ENCODE data around the gene ANXA2. TPM values are rescaled to one million over a fixed set of nuclear protein-coding genes. Genes with fewer than 3 reads are reported as not detected.
"Not testable (repeated sequence)": the region's sequence is repeated elsewhere in the genome, so short reads cannot be mapped to it uniquely, and the experiment has no call there.

The ANXA2 gene
- total and polyA plus RNA-seq, 2 experiments from 2014 or later, result 202 to 225 TPM

DNA sequence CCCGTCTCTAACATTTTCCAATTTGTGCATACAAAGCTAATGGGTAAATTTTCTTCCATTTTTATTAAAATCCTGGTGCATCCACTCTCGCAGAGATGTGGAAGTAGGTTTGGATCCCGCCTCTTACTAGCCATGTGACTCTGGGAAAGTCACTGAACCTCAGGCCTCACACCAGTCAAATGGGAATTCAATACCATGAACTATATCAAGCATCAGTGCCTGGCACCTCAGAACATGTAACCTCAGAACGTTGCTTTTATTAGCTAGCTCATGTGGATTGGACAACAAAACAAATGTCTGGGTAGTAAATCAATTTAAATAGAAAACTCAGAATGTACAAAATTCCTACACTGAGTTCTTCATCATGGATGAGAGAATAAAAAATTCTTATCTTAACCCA, 60.7 kb downstream of the ANXA2 start (continued):
- TF ChIP-seq REST (IDR thresholded peaks at IDR 0.05; ENCODE audit: unreplicated experiment) (no peak), CREB1 (CRISPR knock-in tag; IDR thresholded peaks at IDR 0.05; ENCODE audit: low read depth) (no peak)

DNA sequence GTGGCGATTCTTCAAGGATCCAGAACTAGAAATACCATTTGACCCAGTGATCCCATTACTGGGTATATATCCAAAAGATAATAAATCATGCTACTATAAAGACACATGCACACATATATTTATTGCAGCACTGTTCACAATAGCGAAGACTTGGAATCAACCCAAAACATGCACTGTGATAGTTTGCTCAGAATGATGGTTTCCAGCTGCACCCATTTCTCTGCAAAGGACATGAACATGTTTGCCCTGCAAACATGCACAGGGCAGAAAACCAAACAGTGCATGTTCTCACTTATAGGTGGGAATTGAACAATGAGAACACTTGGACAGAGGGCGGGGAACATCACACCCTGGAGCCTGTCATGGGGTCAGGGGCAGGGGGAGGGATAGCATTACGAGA, 62.5 kb downstream of the ANXA2 start:
- H3K4me1 ChIP-seq (ENCODE audit: insufficient read depth); H3K27ac ChIP-seq (ENCODE audit: low read depth); DNase-seq (ENCODE audit: low spot score); H3K4me3 ChIP-seq; ATAC-seq; H4K20me1 ChIP-seq (replicated peaks; ENCODE audit: insufficient read depth); H2AFZ ChIP-seq; H3K4me2 ChIP-seq; H3K27me3 ChIP-seq (ENCODE audit: insufficient read depth); H3K27me3 Mint-ChIP-seq (ENCODE audit: insufficient read depth, low read depth, poor library complexity); H3K36me3 Mint-ChIP-seq (ENCODE audit: low read depth); H3K36me3 ChIP-seq (ENCODE audit: insufficient read depth); H3K9me2 ChIP-seq (ENCODE audit: insufficient read depth); H3K4me1 Mint-ChIP-seq; H3F3A ChIP-seq (replicated peaks; ENCODE audit: low read depth); H3K27ac Mint-ChIP-seq; H3K79me2 ChIP-seq (replicated peaks; ENCODE audit: insufficient read depth); H3K4me3 Mint-ChIP-seq; H3K9me3 Mint-ChIP-seq: not testable (repeated sequence)

DNA sequence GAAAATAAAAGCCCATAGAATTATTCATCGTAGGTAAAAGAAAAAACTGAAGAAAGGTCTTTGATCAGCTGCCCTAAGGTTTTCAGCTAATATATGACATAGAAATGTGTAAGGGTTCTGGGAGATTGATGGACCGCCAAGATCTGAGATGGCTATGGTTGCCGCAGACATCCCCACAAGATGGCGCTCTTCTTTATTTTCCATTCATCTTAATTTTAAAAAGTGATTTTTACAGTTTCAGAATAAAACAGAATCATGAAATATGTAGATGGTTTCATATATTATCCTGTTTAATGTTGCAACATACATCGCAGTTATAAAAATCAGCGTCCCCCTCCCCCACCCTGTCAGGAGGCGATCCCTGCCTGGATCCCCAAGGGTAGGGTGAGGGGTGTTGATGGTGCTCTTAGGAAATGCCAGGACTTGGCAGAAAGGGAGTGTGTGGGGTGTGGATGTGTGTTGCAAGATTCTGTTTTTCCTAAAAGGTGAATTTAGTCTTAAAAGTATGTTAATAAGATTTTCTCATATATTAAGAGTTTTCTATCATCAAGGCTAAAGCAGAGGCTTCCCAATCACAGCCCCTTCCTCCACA, 68.8 kb downstream of the ANXA2 start:
- no peaks in the 10 kb centered on the region for H3K9me3 Mint-ChIP-seq
- Histone ChIP-seq H2AFZ (no peak overlapping the region), H3K27me3 (ENCODE audit: insufficient read depth) (no peaks in the 10 kb centered on the region), H4K20me1 (replicated peaks; ENCODE audit: insufficient read depth) (no peaks in the 10 kb centered on the region), H3K27ac (ENCODE audit: low read depth) (no peak overlapping the region), H3K79me2 (replicated peaks; ENCODE audit: insufficient read depth) (no peaks in the 10 kb centered on the region), H3K4me1 (ENCODE audit: insufficient read depth) (peaks cover 27% of the 10 kb centered on the region), H3K4me2 (no peak overlapping the region), H3K9me2 (ENCODE audit: insufficient read depth) (no peaks in the 10 kb centered on the region), H3K36me3 (ENCODE audit: insufficient read depth) (no peaks in the 10 kb centered on the region), H3F3A (replicated peaks; ENCODE audit: low read depth) (no peaks in the 10 kb centered on the region), H3K4me3 (no peak overlapping the region)
- H3K36me3 Mint-ChIP-seq (ENCODE audit: low read depth), result no peaks in the 10 kb centered on the region
- H3K4me1 Mint-ChIP-seq, result peaks cover 31% of the 10 kb centered on the region
- ATAC-seq, result peak; percentile 64
- H3K27ac Mint-ChIP-seq, result no peak overlapping the region
- TF ChIP-seq ZNF331 (CRISPR knock-in tag; IDR thresholded peaks at IDR 0.05; ENCODE audit: low read depth) (no peak), NANOG (IDR thresholded peaks at IDR 0.05; ENCODE audit: borderline replicate concordance) (no peak), CREB1 (CRISPR knock-in tag; IDR thresholded peaks at IDR 0.05; ENCODE audit: low read depth) (no peak), EZH2 (IDR thresholded peaks at IDR 0.05; ENCODE audit: low read depth, unreplicated experiment) (no peak), ZNF114 (CRISPR knock-in tag; IDR thresholded peaks at IDR 0.05) (no peak), EZH2phosphoT487 (IDR thresholded peaks at IDR 0.05; ENCODE audit: unreplicated experiment) (no peak), STAT1 (IDR thresholded peaks at IDR 0.05; ENCODE audit: unreplicated experiment) (no peak)
- TF ChIP-seq, protein P1, sequence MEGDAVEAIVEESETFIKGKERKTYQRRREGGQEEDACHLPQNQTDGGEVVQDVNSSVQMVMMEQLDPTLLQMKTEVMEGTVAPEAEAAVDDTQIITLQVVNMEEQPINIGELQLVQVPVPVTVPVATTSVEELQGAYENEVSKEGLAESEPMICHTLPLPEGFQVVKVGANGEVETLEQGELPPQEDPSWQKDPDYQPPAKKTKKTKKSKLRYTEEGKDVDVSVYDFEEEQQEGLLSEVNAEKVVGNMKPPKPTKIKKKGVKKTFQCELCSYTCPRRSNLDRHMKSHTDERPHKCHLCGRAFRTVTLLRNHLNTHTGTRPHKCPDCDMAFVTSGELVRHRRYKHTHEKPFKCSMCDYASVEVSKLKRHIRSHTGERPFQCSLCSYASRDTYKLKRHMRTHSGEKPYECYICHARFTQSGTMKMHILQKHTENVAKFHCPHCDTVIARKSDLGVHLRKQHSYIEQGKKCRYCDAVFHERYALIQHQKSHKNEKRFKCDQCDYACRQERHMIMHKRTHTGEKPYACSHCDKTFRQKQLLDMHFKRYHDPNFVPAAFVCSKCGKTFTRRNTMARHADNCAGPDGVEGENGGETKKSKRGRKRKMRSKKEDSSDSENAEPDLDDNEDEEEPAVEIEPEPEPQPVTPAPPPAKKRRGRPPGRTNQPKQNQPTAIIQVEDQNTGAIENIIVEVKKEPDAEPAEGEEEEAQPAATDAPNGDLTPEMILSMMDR (conservative IDR thresholded peaks at IDR 0.05; ENCODE audit: low read depth in 2 of 2), result peak; percentile 62 to 97
- peaks cover 3% of the 10 kb centered on the region for H3K27me3 Mint-ChIP-seq (ENCODE audit: insufficient read depth, low read depth, poor library complexity)
- no peak overlapping the region for H3K4me3 Mint-ChIP-seq
- DNase-seq (ENCODE audit: low spot score), result peak; percentile 43

Data from GM23338 (cell line).